ENCODE data around the gene PRKG1.

DNA sequence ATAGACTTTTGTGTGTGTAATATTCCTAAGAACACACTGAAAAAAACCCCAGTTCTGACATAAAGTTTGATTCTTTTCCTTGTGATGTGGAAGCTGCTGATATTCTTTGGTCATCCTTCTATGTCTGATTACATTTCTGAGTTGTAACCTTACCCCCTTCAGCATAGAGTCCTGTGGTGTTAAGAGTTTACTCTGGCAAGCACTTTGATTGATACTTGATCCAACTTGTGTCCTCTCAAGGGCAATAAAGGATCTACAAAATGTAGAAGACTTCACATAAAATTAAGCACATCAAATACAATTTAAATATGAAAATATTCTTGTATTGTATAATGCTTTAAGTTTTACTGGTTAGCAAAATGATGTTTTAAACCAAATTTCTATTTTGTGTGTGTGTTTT, 1018.1 kb downstream of the PRKG1 start:
- TF ChIP-seq, protein P1, sequence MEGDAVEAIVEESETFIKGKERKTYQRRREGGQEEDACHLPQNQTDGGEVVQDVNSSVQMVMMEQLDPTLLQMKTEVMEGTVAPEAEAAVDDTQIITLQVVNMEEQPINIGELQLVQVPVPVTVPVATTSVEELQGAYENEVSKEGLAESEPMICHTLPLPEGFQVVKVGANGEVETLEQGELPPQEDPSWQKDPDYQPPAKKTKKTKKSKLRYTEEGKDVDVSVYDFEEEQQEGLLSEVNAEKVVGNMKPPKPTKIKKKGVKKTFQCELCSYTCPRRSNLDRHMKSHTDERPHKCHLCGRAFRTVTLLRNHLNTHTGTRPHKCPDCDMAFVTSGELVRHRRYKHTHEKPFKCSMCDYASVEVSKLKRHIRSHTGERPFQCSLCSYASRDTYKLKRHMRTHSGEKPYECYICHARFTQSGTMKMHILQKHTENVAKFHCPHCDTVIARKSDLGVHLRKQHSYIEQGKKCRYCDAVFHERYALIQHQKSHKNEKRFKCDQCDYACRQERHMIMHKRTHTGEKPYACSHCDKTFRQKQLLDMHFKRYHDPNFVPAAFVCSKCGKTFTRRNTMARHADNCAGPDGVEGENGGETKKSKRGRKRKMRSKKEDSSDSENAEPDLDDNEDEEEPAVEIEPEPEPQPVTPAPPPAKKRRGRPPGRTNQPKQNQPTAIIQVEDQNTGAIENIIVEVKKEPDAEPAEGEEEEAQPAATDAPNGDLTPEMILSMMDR (IDR thresholded peaks at IDR 0.05; ENCODE audit: insufficient read depth, low read length, poor library complexity, severe bottlenecking) = no peak
- no peak for TF ChIP-seq EZH2phosphoT487 (conservative IDR thresholded peaks at IDR 0.05; ENCODE audit: low read length)
